HCT116 (cell line): ENCODE results near the gene TOPORS.

Experiments
- CTCF ChIP-seq, 3 experiments: fragments of 200-600 bp in 1 of 3; sonication (generic) in 1 of 3; IDR thresholded peaks in 2 of 3; conservative IDR thresholded peaks in 1 of 3; 2 replicates each; pipeline ENCODE4 v1.5.1; 2012 to 2017; ENCODE audit warnings: low read depth in 2 of 3, low read length in 2 of 3, antibody characterized with exemption in 1 of 3, borderline replicate concordance in 1 of 3, control low read depth in 1 of 3, mild to moderate bottlenecking in 1 of 3, mixed read lengths in 1 of 3, mixed run types in 1 of 3, moderate library complexity in 1 of 3; ENCODE audit not compliant: insufficient read depth in 1 of 3
- MAX ChIP-seq: IDR thresholded peaks from 2 replicates; pipeline ENCODE4 v1.6.1; 2012
- ZFX ChIP-seq: fragments of 450-650 bp; IDR thresholded peaks from 2 replicates; pipeline ENCODE4 v1.6.1; 2017
- ZNF274 ChIP-seq: fragments of 200-500 bp; sonication (Bioruptor generic); IDR thresholded peaks from 2 replicates; pipeline ENCODE4 v1.6.1; 2014; ENCODE audit warnings: mild to moderate bottlenecking, low read depth, low read length, inconsistent platforms

- TF ChIP-seq CTCF (IDR thresholded peaks at IDR 0.05 in 2 of 3, conservative IDR thresholded peaks at IDR 0.05 in 1 of 3; ENCODE audit: borderline replicate concordance in 1 of 3, insufficient read depth in 1 of 3, low read depth in 2 of 3, low read length in 2 of 3) (no peak), ZNF274 (no peak), ZFX (no peak), MAX (no peak)
Observed at GRCh38 chr9:32500768-32501167, 51.6 kb downstream of the TOPORS start.
